HEK293T (cell line): ENCODE results near the gene KIAA0513.

Source experiments
- CTCF ChIA-PET: fragments of 350-600 bp; formaldehyde crosslinking; extraction: SDS; loops from one replicate; lab custom pipeline; 2021; ENCODE audit warnings: antibody characterized with exemption, inconsistent platforms; lab: Yijun Ruan, JAX
- POLR2A ChIA-PET: fragments of 350-600 bp; formaldehyde crosslinking; extraction: SDS; loops from one replicate; lab custom pipeline; 2020; ENCODE audit warnings: antibody characterized with exemption, inconsistent platforms; lab: Yijun Ruan, JAX
- DNase-seq: peaks from one replicate; pipeline ENCODE4 v3.0.0; 2012; ENCODE audit warnings: mixed read lengths; ENCODE audit errors: extremely low spot score
- ARNT ChIP-seq: fragments of 450-650 bp; IDR thresholded peaks from 2 replicates; pipeline ENCODE4 v1.6.1; 2017; ENCODE audit warnings: mild to moderate bottlenecking
- BHLHE40 ChIP-seq: fragments of 450-650 bp; IDR thresholded peaks from 2 replicates; pipeline ENCODE4 v1.6.1; 2016; ENCODE audit warnings: mild to moderate bottlenecking, moderate library complexity, borderline replicate concordance
- CTBP1 ChIP-seq: fragments of 450-650 bp; IDR thresholded peaks from 2 replicates; pipeline ENCODE4 v1.6.1; 2016; ENCODE audit warnings: borderline replicate concordance
- ELF4 ChIP-seq: fragments of 450-650 bp; IDR thresholded peaks from 2 replicates; pipeline ENCODE4 v1.6.1; 2017; ENCODE audit warnings: antibody characterized with exemption
- FOXA1 ChIP-seq: fragments of 450-650 bp; IDR thresholded peaks from 2 replicates; pipeline ENCODE4 v1.6.1; 2016; ENCODE audit warnings: mild to moderate bottlenecking
- FOXK2 ChIP-seq: fragments of 450-650 bp; IDR thresholded peaks from 2 replicates; pipeline ENCODE4 v1.6.1; 2016; ENCODE audit warnings: mild to moderate bottlenecking
- FOXM1 ChIP-seq: fragments of 450-650 bp; IDR thresholded peaks from 2 replicates; pipeline ENCODE4 v1.6.1; 2017; ENCODE audit warnings: mild to moderate bottlenecking, borderline replicate concordance
- HDGF ChIP-seq: fragments of 450-650 bp; IDR thresholded peaks from 2 replicates; pipeline ENCODE4 v1.6.1; 2017; ENCODE audit warnings: antibody characterized with exemption, borderline replicate concordance
- L3MBTL2 ChIP-seq: fragments of 450-650 bp; conservative IDR thresholded peaks from 2 replicates; pipeline ENCODE4 v1.6.1; 2016; ENCODE audit warnings: mild to moderate bottlenecking
- LEF1 ChIP-seq: fragments of 450-650 bp; IDR thresholded peaks from 2 replicates; pipeline ENCODE4 v1.6.1; 2017; ENCODE audit warnings: mild to moderate bottlenecking, borderline replicate concordance
- NFRKB ChIP-seq: fragments of 450-650 bp; IDR thresholded peaks from 2 replicates; pipeline ENCODE4 v1.6.1; 2016; ENCODE audit warnings: mild to moderate bottlenecking, moderate library complexity
- PKNOX1 ChIP-seq: fragments of 450-650 bp; IDR thresholded peaks from 2 replicates; pipeline ENCODE4 v1.6.1; 2016
- SP1 ChIP-seq: fragments of 450-650 bp; IDR thresholded peaks from 2 replicates; pipeline ENCODE4 v1.6.1; 2017
- SUZ12 ChIP-seq: fragments of 450-650 bp; IDR thresholded peaks from 2 replicates; pipeline ENCODE4 v1.6.1; 2016; ENCODE audit warnings: mild to moderate bottlenecking
- TARDBP ChIP-seq: fragments of 450-650 bp; IDR thresholded peaks from 2 replicates; pipeline ENCODE4 v1.6.1; 2016
- ZNF384 ChIP-seq: fragments of 450-650 bp; IDR thresholded peaks from 2 replicates; pipeline ENCODE4 v1.6.1; 2016

The KIAA0513 gene

GRCh38 chr16:85011846-85012284 is 15.7 kb upstream of the KIAA0513 start:
- POLR2A ChIA-PET: interaction anchor here (1.0 to 4.2 kb wide), 9 partner anchors 8 to 333 kb away, joined by 3 to 46 read pairs (median 5); partner anchors contain the start of gene KIAA0513
- DNase-seq: no peak
- CTCF ChIA-PET: interaction anchor here (0.7 to 1.5 kb wide), 2 partner anchors 39 to 44 kb away, joined by 3 to 9 read pairs; no protein-coding TSS in a partner anchor
- no peak for TF ChIP-seq LEF1
- no peak for TF ChIP-seq FOXK2
- no peak; the same call in 1 of the 2 replicates for TF ChIP-seq L3MBTL2
- no peak for TF ChIP-seq ELF4
- no peak for TF ChIP-seq TARDBP
- TF ChIP-seq SUZ12: no peak
- TF ChIP-seq FOXM1: no peak
- TF ChIP-seq CTBP1: no peak
- TF ChIP-seq ZNF384: no peak

GRCh38 chr16:85014311-85014710 is 13.3 kb upstream of the KIAA0513 start:
- TF ChIP-seq SP1 (no peak), L3MBTL2 (no peak), BHLHE40 (no peak), FOXM1 (no peak), LEF1 (no peak), HDGF (no peak), NFRKB (no peak), CTBP1 (no peak), SUZ12 (no peak), FOXK2 (no peak)
- POLR2A ChIA-PET: interaction anchor here (4.2 kb wide), 1 partner anchor 13 kb away, joined by 46 read pairs; the partner anchor contains the start of gene KIAA0513
- DNase-seq: no peak
- CTCF ChIA-PET: no interaction called here

GRCh38 chr16:85015481-85016187 is 12.0 kb upstream of the KIAA0513 start:
- TF ChIP-seq LEF1 (no peak), FOXK2 (no peak)
- ChIA-PET POLR2A (no interaction called here), CTCF (interaction anchor here (0.9 kb wide), 1 partner anchor 71 kb away, joined by 3 read pairs; no protein-coding TSS in a partner anchor)
- DNase-seq: no peak

GRCh38 chr16:85017151-85017550 is 10.4 kb upstream of the KIAA0513 start:
- ChIA-PET CTCF (no interaction called here), POLR2A (no interaction called here)
- TF ChIP-seq PKNOX1 (no peak), NFRKB (no peak), HDGF (no peak), ZNF384 (no peak), BHLHE40 (no peak), TARDBP (no peak), FOXK2 (no peak), L3MBTL2 (no peak), LEF1 (no peak), SUZ12 (no peak), ARNT (no peak), FOXM1 (no peak)
- no peak for DNase-seq

GRCh38 chr16:85017633-85018032 is 10.0 kb upstream of the KIAA0513 start:
- ChIA-PET POLR2A (no interaction called here), CTCF (no interaction called here)
- TF ChIP-seq FOXM1: no peak
- no peak for TF ChIP-seq ELF4
- no peak for TF ChIP-seq LEF1
- no peak for TF ChIP-seq SUZ12
- TF ChIP-seq CTBP1: no peak
- TF ChIP-seq ARNT: no peak
- TF ChIP-seq L3MBTL2: no peak
- TF ChIP-seq TARDBP: no peak
- TF ChIP-seq PKNOX1: no peak
- no peak for DNase-seq

GRCh38 chr16:85018529-85019236 is 8.9 kb upstream of the KIAA0513 start:
- ChIA-PET CTCF (no interaction called here), POLR2A (no interaction called here)
- TF ChIP-seq L3MBTL2 (no peak), ARNT (no peak), PKNOX1 (no peak), SUZ12 (no peak), CTBP1 (no peak), FOXA1 (no peak), FOXK2 (no peak), LEF1 (no peak), SP1 (no peak), HDGF (no peak), TARDBP (no peak), NFRKB (no peak), BHLHE40 (no peak), FOXM1 (no peak), ELF4 (no peak), ZNF384 (no peak)
- DNase-seq: no peak
